NCI-H460 (cell line): ENCODE data around the gene SP5. TPM values are rescaled to one million over a fixed set of nuclear protein-coding genes. Genes with fewer than 3 reads are reported as not detected.
"Not testable (repeated sequence)": the region's sequence is repeated elsewhere in the genome, so short reads cannot be mapped to it uniquely, and the experiment has no call there.

Experiments
- DNase-seq: peaks from one replicate; pipeline ENCODE4 v3.0.0-alpha.2; 2016; ENCODE audit warnings: low read depth; ENCODE audit errors: extremely low read depth
- total RNA-seq: library from RNA; depleted of rRNA; stranded (reverse); fragments of >200 nt; shearing (Covaris generic); gene quantifications from 2 replicates; pipeline ENCODE4 v1.2.3, GENCODE V29; 2014

SP5 gene
- total RNA-seq, 1 experiment from 2014 or later = 0.07 TPM

GRCh38 chr2:170710609-170710979 is 4.5 kb upstream of the SP5 start:
- no peak for DNase-seq

GRCh38 chr2:170711196-170711773 is 3.9 kb upstream of the SP5 start:
- DNase-seq = no peak

- no peak for DNase-seq
Measured at GRCh38 chr2:170711774-170712652, 3.1 kb upstream of the SP5 start.

- no peak for DNase-seq
Measured at GRCh38 chr2:170712653-170713542, 2.2 kb upstream of the SP5 start.

- no peak for DNase-seq
Measured at GRCh38 chr2:170713543-170714380, 1.4 kb upstream of the SP5 start.

GRCh38 chr2:170714381-170715061 is 616 bp upstream of the SP5 start:
- peak; percentile 4 for DNase-seq

GRCh38 chr2:170715932-170716777 is 1.0 kb downstream of the SP5 start:
- no peak for DNase-seq

GRCh38 chr2:170716851-170717598 is 1.9 kb downstream of the SP5 start:
- DNase-seq = no peak

GRCh38 chr2:170717599-170717963 is 2.4 kb downstream of the SP5 start:
- DNase-seq = no peak

- no peak for DNase-seq
Measured at GRCh38 chr2:170717991-170718589, 3.0 kb downstream of the SP5 start.

GRCh38 chr2:170719810-170720209 is 4.7 kb downstream of the SP5 start:
- DNase-seq = no peak

- DNase-seq = no peak
Measured at GRCh38 chr2:170721678-170722077, 6.5 kb downstream of the SP5 start.

- DNase-seq = no peak
Measured at GRCh38 chr2:170722301-170722700, 7.2 kb downstream of the SP5 start.

GRCh38 chr2:170723446-170723958 is 8.4 kb downstream of the SP5 start:
- no peak for DNase-seq

- no peak for DNase-seq
Measured at GRCh38 chr2:170733798-170734600, 18.9 kb downstream of the SP5 start.

GRCh38 chr2:170734601-170735000 is 19.5 kb downstream of the SP5 start:
- DNase-seq = not testable (repeated sequence)

GRCh38 chr2:170736628-170737027 is 21.5 kb downstream of the SP5 start:
- DNase-seq = no peak
